ENCODE results near the gene FNDC11. TPM values are rescaled to one million over a fixed set of nuclear protein-coding genes. Genes with fewer than 3 reads are reported as not detected.
A peak's percentile ranks its signal among the peaks of the same experiment; 100 is the strongest.

The FNDC11 gene
- total and polyA plus RNA-seq, 2 of the 13 experiments (the other 11 are each of a cell fraction or from before 2014, with no cell fraction given), result 0.07 TPM; not detected in 1

- peak; percentile 34; the same call in 1 of the 2 replicates for TF ChIP-seq NR2C2 (CRISPR knock-in tag; IDR thresholded peaks at IDR 0.05; ENCODE audit: borderline replicate concordance)
- TF ChIP-seq FOXC1 (CRISPR knock-in tag; IDR thresholded peaks at IDR 0.05; ENCODE audit: borderline replicate concordance), result peak; percentile 64; the same call in 1 of the 2 replicates
- TF ChIP-seq ZNF740 (CRISPR knock-in tag; IDR thresholded peaks at IDR 0.05), result no peak
- no peak for TF ChIP-seq PLSCR1 (CRISPR knock-in tag; IDR thresholded peaks at IDR 0.05; ENCODE audit: borderline replicate concordance)
- no peak for TF ChIP-seq ZNF234 (CRISPR knock-in tag; conservative IDR thresholded peaks at IDR 0.05)
- TF ChIP-seq, protein P1, sequence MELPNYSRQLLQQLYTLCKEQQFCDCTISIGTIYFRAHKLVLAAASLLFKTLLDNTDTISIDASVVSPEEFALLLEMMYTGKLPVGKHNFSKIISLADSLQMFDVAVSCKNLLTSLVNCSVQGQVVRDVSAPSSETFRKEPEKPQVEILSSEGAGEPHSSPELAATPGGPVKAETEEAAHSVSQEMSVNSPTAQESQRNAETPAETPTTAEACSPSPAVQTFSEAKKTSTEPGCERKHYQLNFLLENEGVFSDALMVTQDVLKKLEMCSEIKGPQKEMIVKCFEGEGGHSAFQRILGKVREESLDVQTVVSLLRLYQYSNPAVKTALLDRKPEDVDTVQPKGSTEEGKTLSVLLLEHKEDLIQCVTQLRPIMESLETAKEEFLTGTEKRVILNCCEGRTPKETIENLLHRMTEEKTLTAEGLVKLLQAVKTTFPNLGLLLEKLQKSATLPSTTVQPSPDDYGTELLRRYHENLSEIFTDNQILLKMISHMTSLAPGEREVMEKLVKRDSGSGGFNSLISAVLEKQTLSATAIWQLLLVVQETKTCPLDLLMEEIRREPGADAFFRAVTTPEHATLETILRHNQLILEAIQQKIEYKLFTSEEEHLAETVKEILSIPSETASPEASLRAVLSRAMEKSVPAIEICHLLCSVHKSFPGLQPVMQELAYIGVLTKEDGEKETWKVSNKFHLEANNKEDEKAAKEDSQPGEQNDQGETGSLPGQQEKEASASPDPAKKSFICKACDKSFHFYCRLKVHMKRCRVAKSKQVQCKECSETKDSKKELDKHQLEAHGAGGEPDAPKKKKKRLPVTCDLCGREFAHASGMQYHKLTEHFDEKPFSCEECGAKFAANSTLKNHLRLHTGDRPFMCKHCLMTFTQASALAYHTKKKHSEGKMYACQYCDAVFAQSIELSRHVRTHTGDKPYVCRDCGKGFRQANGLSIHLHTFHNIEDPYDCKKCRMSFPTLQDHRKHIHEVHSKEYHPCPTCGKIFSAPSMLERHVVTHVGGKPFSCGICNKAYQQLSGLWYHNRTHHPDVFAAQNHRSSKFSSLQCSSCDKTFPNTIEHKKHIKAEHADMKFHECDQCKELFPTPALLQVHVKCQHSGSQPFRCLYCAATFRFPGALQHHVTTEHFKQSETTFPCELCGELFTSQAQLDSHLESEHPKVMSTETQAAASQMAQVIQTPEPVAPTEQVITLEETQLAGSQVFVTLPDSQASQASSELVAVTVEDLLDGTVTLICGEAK (IDR thresholded peaks at IDR 0.05), result no peak
- TF ChIP-seq, protein P1 (CRISPR knock-in tag; IDR thresholded peaks at IDR 0.05), result 0 out of 2 replicates have a peak, but pooled peaks have one; percentile 25
- TF ChIP-seq, protein P2, sequence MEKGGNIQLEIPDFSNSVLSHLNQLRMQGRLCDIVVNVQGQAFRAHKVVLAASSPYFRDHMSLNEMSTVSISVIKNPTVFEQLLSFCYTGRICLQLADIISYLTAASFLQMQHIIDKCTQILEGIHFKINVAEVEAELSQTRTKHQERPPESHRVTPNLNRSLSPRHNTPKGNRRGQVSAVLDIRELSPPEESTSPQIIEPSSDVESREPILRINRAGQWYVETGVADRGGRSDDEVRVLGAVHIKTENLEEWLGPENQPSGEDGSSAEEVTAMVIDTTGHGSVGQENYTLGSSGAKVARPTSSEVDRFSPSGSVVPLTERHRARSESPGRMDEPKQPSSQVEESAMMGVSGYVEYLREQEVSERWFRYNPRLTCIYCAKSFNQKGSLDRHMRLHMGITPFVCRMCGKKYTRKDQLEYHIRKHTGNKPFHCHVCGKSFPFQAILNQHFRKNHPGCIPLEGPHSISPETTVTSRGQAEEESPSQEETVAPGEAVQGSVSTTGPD (CRISPR knock-in tag; IDR thresholded peaks at IDR 0.05), result no peak
- TF ChIP-seq ZFYVE20 (CRISPR knock-in tag; IDR thresholded peaks at IDR 0.05; ENCODE audit: borderline replicate concordance, low read depth), result 0 out of 2 replicates have a peak, but pooled peaks have one; percentile 57
- TF ChIP-seq MTA1 (CRISPR knock-in tag; IDR thresholded peaks at IDR 0.05; ENCODE audit: borderline replicate concordance), result peak; percentile 85
- no peak for TF ChIP-seq GPBP1L1 (CRISPR knock-in tag; IDR thresholded peaks at IDR 0.05)
Measured at GRCh38 chr20:63544241-63544957, 9.6 kb upstream of the FNDC11 start (continued).

Measured in HepG2 (cell line).